ENCODE measurements around the gene FARS2.

Gene FARS2

DNA sequence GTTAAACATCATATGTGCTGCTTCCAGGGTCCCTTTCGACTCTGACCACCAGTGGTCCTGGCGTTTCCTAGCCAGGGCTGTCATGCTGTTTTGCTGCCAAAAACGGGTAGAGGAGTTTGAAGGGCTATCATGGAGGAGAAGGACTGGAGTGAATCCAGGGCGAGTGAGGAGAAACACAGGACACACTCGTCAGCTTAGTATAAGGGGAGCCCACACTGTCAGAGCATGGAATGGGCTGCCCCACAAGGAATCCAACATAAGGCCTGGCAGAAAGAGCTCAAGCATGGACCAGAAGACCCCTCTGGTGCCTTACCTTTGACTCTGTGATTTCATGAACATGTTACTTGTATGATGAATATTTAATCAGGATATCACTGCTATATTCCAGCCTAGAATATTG is 498.3 kb downstream of the FARS2 start:
- Histone ChIP-seq H3K27ac (ENCODE audit: insufficient read depth in 1 of 2, low read depth in 1 of 2, low read length in 2 of 2, poor library complexity in 1 of 2, severe bottlenecking in 2 of 2) (no peak overlapping the region), H3K4me3 (ENCODE audit: control insufficient read depth in 1 of 7, extremely low read depth in 1 of 7, insufficient read depth in 4 of 7, low read depth in 2 of 7, low read length in 6 of 7) (no peak overlapping the region), H3K9me3 (ENCODE audit: control extremely low read depth in 1 of 5, control insufficient read depth in 4 of 5, insufficient read depth in 2 of 5, low read depth in 1 of 5, low read length in 4 of 5) (peaks cover 0 to 14% (median 6%) of the 10 kb centered on the region in 5 experiments), H3K4me1 (ENCODE audit: control extremely low read depth in 1 of 4, control insufficient read depth in 4 of 4, insufficient read depth in 4 of 4, low read length in 3 of 4) (no peaks in the 10 kb centered on the region), H3K27me3 (replicated peaks in 2 of 5; ENCODE audit: control insufficient read depth in 4 of 5, insufficient read depth in 5 of 5, low read length in 4 of 5) (no peaks in the 10 kb centered on the region), H3K36me3 (ENCODE audit: control insufficient read depth in 4 of 4, insufficient read depth in 4 of 4, low read length in 3 of 4) (peaks cover 0 to 4% (median under 1%) of the 10 kb centered on the region in 4 experiments)
- POLR2A ChIA-PET, result no interaction called here
- CTCF ChIA-PET, result no interaction called here
- WGBS (ENCODE audit: insufficient coverage), result 100% methylated on average over 5 of the region's 5 CpGs
- DNase-seq, result no peak

DNA sequence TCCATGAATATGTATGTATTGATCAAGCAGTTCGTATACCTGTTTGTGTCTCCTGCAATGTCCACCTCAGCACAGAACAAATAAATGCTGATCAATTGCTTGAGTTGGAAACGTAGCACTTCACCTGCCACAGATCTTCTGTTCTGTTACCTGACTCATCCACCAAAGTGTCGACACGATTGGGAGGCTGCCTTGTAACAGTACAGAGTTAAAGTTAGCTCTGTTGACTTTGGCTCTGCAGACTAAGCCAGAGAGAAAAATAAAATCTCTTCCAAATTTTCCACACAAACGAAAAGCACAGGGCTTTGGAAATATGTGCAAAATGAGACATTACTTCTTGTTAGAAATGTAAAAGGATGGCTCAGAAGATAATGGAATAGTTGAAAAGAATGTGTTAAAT is 500.1 kb downstream of the FARS2 start:
- WGBS (ENCODE audit: insufficient coverage), result 100% methylated on average over 3 of the region's 5 CpGs
- no peak for DNase-seq
- no peak overlapping the region for H3K4me3 ChIP-seq (ENCODE audit: control insufficient read depth in 1 of 7, extremely low read depth in 1 of 7, insufficient read depth in 4 of 7, low read depth in 2 of 7, low read length in 6 of 7)
- H3K27ac ChIP-seq (ENCODE audit: insufficient read depth in 1 of 2, low read depth in 1 of 2, low read length in 2 of 2, poor library complexity in 1 of 2, severe bottlenecking in 2 of 2), result no peak overlapping the region
- CTCF ChIA-PET, result no interaction called here
- no peaks in the 10 kb centered on the region for H3K36me3 ChIP-seq (ENCODE audit: control insufficient read depth in 4 of 4, insufficient read depth in 4 of 4, low read length in 3 of 4)
- no peaks in the 10 kb centered on the region for H3K27me3 ChIP-seq (replicated peaks in 2 of 5; ENCODE audit: control insufficient read depth in 4 of 5, insufficient read depth in 5 of 5, low read length in 4 of 5)
- H3K4me1 ChIP-seq (ENCODE audit: control extremely low read depth in 1 of 4, control insufficient read depth in 4 of 4, insufficient read depth in 4 of 4, low read length in 3 of 4), result no peaks in the 10 kb centered on the region
- POLR2A ChIA-PET, result no interaction called here
- H3K9me3 ChIP-seq (ENCODE audit: control extremely low read depth in 1 of 5, control insufficient read depth in 4 of 5, insufficient read depth in 2 of 5, low read depth in 1 of 5, low read length in 4 of 5), result peaks cover 0 to 2% (median 0%) of the 10 kb centered on the region in 5 experiments

DNA sequence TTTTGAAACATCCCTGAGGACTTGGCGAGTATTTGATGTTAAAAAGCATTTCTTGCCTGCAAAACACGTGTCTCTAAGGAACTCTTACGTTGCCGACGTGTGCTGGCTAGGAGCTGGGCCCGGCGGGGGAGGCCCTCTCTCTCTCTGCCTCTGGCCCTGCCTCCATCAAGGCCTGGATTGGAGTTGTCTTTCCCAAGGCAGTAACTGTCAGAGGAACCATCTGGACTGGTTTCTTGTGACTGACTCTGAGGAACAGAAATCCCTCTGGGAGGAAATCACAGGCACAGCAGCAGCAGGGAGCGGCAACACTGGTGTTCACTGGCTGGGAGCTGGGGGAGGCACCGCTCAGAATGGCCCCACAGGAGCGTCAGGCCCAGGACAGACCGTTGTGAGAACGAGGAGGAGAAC is 501.3 kb downstream of the FARS2 start:
- 96% methylated on average over 12 of the region's 12 CpGs for WGBS (ENCODE audit: insufficient coverage)
- CTCF ChIA-PET, result no interaction called here
- no peak for DNase-seq
- H3K27me3 ChIP-seq (replicated peaks in 2 of 5; ENCODE audit: control insufficient read depth in 4 of 5, insufficient read depth in 5 of 5, low read length in 4 of 5), result no peaks in the 10 kb centered on the region
- H3K4me1 ChIP-seq (ENCODE audit: control extremely low read depth in 1 of 4, control insufficient read depth in 4 of 4, insufficient read depth in 4 of 4, low read length in 3 of 4), result no peaks in the 10 kb centered on the region
- H3K36me3 ChIP-seq (ENCODE audit: control insufficient read depth in 4 of 4, insufficient read depth in 4 of 4, low read length in 3 of 4), result no peaks in the 10 kb centered on the region
- no peak overlapping the region for H3K4me3 ChIP-seq (ENCODE audit: control insufficient read depth in 1 of 7, extremely low read depth in 1 of 7, insufficient read depth in 4 of 7, low read depth in 2 of 7, low read length in 6 of 7)
- peaks cover 0 to 4% (median 0%) of the 10 kb centered on the region in 5 experiments for H3K9me3 ChIP-seq (ENCODE audit: control extremely low read depth in 1 of 5, control insufficient read depth in 4 of 5, insufficient read depth in 2 of 5, low read depth in 1 of 5, low read length in 4 of 5)
- POLR2A ChIA-PET, result no interaction called here
- no peak overlapping the region for H3K27ac ChIP-seq (ENCODE audit: insufficient read depth in 1 of 2, low read depth in 1 of 2, low read length in 2 of 2, poor library complexity in 1 of 2, severe bottlenecking in 2 of 2)

DNA sequence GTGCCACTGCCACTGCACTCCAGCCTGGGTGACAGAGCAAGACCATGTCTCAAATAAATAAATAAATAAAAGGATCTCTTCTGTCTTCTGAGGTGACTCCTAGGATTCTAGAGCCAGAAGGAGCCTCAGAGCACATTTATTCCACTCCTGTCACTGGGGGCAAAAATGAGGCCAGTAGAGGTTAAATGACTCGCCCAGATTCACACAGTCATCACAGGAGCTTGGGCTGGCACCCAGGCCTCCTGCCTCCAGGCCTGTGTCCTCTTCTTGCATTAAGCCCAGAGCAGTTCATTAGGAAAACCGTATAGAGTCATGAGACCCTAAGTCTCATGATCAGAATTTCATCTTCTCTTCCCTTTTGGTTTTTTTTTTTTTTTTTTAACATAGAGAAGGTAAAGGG is 502.1 kb downstream of the FARS2 start:
- H3K4me3 ChIP-seq (ENCODE audit: control insufficient read depth in 1 of 7, extremely low read depth in 1 of 7, insufficient read depth in 4 of 7, low read depth in 2 of 7, low read length in 6 of 7), result no peak overlapping the region
- no peak for DNase-seq
- POLR2A ChIA-PET, result no interaction called here
- H3K4me1 ChIP-seq (ENCODE audit: control extremely low read depth in 1 of 4, control insufficient read depth in 4 of 4, insufficient read depth in 4 of 4, low read length in 3 of 4), result no peaks in the 10 kb centered on the region
- H3K9me3 ChIP-seq (ENCODE audit: control extremely low read depth in 1 of 5, control insufficient read depth in 4 of 5, insufficient read depth in 2 of 5, low read depth in 1 of 5, low read length in 4 of 5), result peaks cover 0 to 5% (median 2%) of the 10 kb centered on the region in 5 experiments
- H3K27me3 ChIP-seq (replicated peaks in 2 of 5; ENCODE audit: control insufficient read depth in 4 of 5, insufficient read depth in 5 of 5, low read length in 4 of 5), result no peaks in the 10 kb centered on the region
- CTCF ChIA-PET, result no interaction called here
- no peak overlapping the region for H3K27ac ChIP-seq (ENCODE audit: insufficient read depth in 1 of 2, low read depth in 1 of 2, low read length in 2 of 2, poor library complexity in 1 of 2, severe bottlenecking in 2 of 2)
- H3K36me3 ChIP-seq (ENCODE audit: control insufficient read depth in 4 of 4, insufficient read depth in 4 of 4, low read length in 3 of 4), result no peaks in the 10 kb centered on the region
- 92% methylated on average over 1 of the region's 2 CpGs for whole genome bisulfite sequencing (ENCODE audit: insufficient coverage)

DNA sequence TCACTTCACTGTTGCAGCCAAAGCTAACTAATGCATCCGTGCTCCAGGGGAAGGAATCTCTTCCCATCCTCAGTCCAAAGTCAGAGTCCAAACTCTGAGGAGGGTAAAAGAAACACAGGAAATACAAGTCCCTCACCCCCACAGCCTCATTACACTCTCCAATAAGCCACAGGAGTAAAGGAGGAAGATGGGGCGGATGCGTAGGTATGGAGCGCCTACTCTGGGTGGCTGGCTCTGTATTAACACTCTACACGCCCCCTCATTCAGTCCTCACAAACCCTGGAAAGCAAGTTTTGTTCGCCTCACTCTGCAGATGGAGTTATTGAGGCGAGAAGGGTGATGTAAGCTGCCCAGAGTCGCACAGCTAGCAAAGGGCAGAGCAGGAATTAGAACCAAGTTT is 502.6 kb downstream of the FARS2 start:
- H3K27ac ChIP-seq (ENCODE audit: insufficient read depth in 1 of 2, low read depth in 1 of 2, low read length in 2 of 2, poor library complexity in 1 of 2, severe bottlenecking in 2 of 2), result no peak overlapping the region

DNA sequence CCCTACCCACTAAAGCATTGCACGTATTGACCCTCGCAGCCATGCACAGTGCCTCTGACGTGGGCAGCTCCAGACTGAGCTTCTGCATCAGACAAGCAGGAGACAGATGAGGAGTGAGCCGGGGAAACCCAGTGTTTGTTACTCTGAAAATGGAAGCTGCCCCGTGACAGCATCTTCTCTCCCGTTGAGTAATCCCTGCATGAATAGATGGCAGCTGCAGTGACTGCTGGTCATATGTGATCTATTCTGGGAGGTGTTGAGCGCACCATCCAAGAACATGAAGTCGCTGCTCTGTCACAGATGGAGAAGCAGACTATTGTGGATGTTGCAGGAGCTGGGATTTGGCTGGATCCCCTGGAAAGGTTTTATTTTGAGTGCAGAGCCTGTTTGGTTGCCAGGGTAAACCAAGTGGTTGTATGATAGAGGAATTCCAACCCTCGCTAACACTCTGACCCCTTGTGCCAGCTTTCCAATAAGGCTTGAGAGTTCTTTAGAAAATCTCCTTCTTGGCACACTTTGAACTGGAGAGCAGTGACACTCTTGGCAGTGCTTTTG is 503.2 kb downstream of the FARS2 start:
- H3K36me3 ChIP-seq (ENCODE audit: control insufficient read depth in 4 of 4, insufficient read depth in 4 of 4, low read length in 3 of 4), result no peaks in the 10 kb centered on the region
- H3K27ac ChIP-seq (ENCODE audit: insufficient read depth in 1 of 2, low read depth in 1 of 2, low read length in 2 of 2, poor library complexity in 1 of 2, severe bottlenecking in 2 of 2), result no peak overlapping the region
- H3K27me3 ChIP-seq (replicated peaks in 2 of 5; ENCODE audit: control insufficient read depth in 4 of 5, insufficient read depth in 5 of 5, low read length in 4 of 5), result no peaks in the 10 kb centered on the region
- ChIA-PET POLR2A (no interaction called here), CTCF (no interaction called here)
- peaks cover 0 to 8% (median 3%) of the 10 kb centered on the region in 5 experiments for H3K9me3 ChIP-seq (ENCODE audit: control extremely low read depth in 1 of 5, control insufficient read depth in 4 of 5, insufficient read depth in 2 of 5, low read depth in 1 of 5, low read length in 4 of 5)
- 96% methylated on average over 9 of the region's 9 CpGs for WGBS (ENCODE audit: insufficient coverage)
- H3K4me3 ChIP-seq (ENCODE audit: control insufficient read depth in 1 of 7, extremely low read depth in 1 of 7, insufficient read depth in 4 of 7, low read depth in 2 of 7, low read length in 6 of 7), result no peak overlapping the region
- peaks cover 0 to under 1% (median 0%) of the 10 kb centered on the region in 4 experiments for H3K4me1 ChIP-seq (ENCODE audit: control extremely low read depth in 1 of 4, control insufficient read depth in 4 of 4, insufficient read depth in 4 of 4, low read length in 3 of 4)
- no peak for DNase-seq

More for the DNA sequence above, 502.6 kb downstream of the FARS2 start:
- 76% methylated on average over 4 of the region's 8 CpGs for WGBS (ENCODE audit: insufficient coverage)
- no peak overlapping the region for H3K4me3 ChIP-seq (ENCODE audit: control insufficient read depth in 1 of 7, extremely low read depth in 1 of 7, insufficient read depth in 4 of 7, low read depth in 2 of 7, low read length in 6 of 7)
- no peaks in the 10 kb centered on the region for H3K36me3 ChIP-seq (ENCODE audit: control insufficient read depth in 4 of 4, insufficient read depth in 4 of 4, low read length in 3 of 4)
- H3K4me1 ChIP-seq (ENCODE audit: control extremely low read depth in 1 of 4, control insufficient read depth in 4 of 4, insufficient read depth in 4 of 4, low read length in 3 of 4), result no peaks in the 10 kb centered on the region
- ChIA-PET CTCF (no interaction called here), POLR2A (no interaction called here)
- no peaks in the 10 kb centered on the region for H3K27me3 ChIP-seq (replicated peaks in 2 of 5; ENCODE audit: control insufficient read depth in 4 of 5, insufficient read depth in 5 of 5, low read length in 4 of 5)
- H3K9me3 ChIP-seq (ENCODE audit: control extremely low read depth in 1 of 5, control insufficient read depth in 4 of 5, insufficient read depth in 2 of 5, low read depth in 1 of 5, low read length in 4 of 5), result peaks cover 0 to 5% (median 3%) of the 10 kb centered on the region in 5 experiments
- peak in 1 of 3 donors; percentile 7 for DNase-seq

DNA sequence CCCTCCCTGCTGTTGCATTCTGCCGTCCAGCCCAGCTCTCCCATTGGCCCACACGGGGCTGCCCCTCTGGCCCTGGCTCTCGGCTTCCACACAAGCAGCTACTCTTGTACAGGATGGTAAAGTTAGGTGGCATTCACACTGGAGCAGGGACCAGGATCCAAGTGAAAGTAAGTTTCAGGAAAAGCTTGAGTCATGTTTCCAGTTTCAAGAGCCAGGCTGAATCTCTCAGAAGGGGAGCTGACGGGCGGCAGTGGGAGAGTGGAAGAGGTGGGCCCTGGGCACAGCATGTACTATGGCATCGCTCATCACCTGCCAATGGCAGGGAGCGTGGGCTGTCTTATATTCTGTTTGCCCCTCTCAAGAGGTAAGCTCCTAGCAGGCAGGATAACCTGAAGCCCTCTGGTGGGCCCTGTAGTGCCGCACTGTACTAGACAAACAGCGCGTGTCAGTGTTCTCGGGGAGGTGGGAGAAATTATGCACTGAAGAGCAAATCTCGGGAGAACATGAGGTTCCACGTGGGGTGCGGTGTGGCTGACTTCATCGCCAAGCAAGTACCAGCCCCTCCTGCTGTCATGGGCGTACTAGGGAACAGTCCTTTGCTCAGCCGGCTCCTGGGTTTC is 503.9 kb downstream of the FARS2 start:
- 100% methylated on average over 16 of the region's 17 CpGs for WGBS (ENCODE audit: insufficient coverage)
- Histone ChIP-seq H3K27ac (ENCODE audit: insufficient read depth in 1 of 2, low read depth in 1 of 2, low read length in 2 of 2, poor library complexity in 1 of 2, severe bottlenecking in 2 of 2) (no peak overlapping the region), H3K36me3 (ENCODE audit: control insufficient read depth in 4 of 4, insufficient read depth in 4 of 4, low read length in 3 of 4) (no peaks in the 10 kb centered on the region), H3K27me3 (replicated peaks in 2 of 5; ENCODE audit: control insufficient read depth in 4 of 5, insufficient read depth in 5 of 5, low read length in 4 of 5) (no peaks in the 10 kb centered on the region), H3K4me3 (ENCODE audit: control insufficient read depth in 1 of 7, extremely low read depth in 1 of 7, insufficient read depth in 4 of 7, low read depth in 2 of 7, low read length in 6 of 7) (no peak overlapping the region), H3K4me1 (ENCODE audit: control extremely low read depth in 1 of 4, control insufficient read depth in 4 of 4, insufficient read depth in 4 of 4, low read length in 3 of 4) (peaks cover 0 to 4% (median 0%) of the 10 kb centered on the region in 4 experiments), H3K9me3 (ENCODE audit: control extremely low read depth in 1 of 5, control insufficient read depth in 4 of 5, insufficient read depth in 2 of 5, low read depth in 1 of 5, low read length in 4 of 5) (peaks cover 0 to 8% (median 2%) of the 10 kb centered on the region in 5 experiments)
- ChIA-PET CTCF (interaction anchor here (1.2 to 1.3 kb wide), 2 partner anchors 10 to 294 kb away, joined by 3 to 4 read pairs; no protein-coding TSS in a partner anchor), POLR2A (no interaction called here)
- DNase-seq, result no peak
